ENCODE measurements around the gene YIPF5.
A peak's percentile ranks its signal among the peaks of the same experiment; 100 is the strongest.

Gene YIPF5

DNA sequence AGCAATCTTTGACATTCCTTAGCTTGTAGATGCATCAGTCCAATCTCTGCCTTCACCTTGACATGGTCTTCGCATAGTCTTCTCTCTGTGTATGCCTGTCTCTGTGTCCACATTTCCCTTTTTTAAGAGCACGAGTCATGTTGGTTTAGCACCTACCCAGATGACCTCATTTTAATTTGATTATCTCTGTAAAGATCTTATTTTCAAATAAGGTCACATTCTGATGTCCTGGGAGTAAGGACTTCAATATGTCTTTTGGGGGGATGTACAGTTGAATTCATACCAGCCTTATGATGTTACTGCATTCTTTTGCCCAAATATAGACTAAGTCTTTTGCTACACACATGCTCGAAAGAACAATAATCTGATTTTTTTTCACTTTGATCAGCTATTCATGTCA, 7.1 kb upstream of the YIPF5 start:
- no peak for DNase-seq

DNA sequence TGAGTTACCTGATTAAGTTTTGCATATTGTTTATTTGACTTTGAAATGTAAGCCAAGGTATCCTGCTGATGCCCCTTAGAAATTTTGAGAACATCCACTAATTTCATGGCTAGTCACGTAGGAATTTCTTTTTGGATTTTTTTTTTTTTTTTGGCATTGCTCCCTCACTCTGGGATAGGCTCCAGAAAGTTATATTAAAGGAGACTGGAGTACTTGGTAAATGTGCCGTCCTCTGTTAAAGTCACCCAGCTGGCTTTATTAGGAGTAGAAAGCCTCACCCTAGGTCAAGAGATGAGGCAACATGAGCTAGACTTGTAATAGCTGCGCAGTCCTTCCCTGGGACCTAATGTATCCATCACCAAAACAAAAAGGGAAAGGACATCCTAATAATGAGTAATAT, 3.3 kb upstream of the YIPF5 start:
- DNase-seq, result no peak

DNA sequence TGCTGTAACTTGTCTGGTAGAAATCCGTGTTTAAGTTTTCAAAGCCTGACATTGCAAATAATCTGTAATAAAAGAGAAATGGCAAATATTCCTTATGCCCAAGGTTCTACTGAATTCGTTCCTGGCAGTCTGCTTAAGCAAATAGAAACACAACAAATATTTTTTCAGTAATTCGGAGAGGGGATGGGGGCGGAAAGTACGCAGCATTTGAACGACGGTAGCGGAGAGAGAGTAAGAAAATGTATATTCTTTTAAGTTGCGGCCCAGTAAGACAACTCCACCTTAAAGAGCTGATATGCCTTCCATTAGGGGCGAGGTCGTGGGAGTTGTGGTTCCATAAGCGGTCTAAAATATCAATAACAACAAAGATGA, 569 bp downstream of the YIPF5 start:
- no peak for DNase-seq

DNA sequence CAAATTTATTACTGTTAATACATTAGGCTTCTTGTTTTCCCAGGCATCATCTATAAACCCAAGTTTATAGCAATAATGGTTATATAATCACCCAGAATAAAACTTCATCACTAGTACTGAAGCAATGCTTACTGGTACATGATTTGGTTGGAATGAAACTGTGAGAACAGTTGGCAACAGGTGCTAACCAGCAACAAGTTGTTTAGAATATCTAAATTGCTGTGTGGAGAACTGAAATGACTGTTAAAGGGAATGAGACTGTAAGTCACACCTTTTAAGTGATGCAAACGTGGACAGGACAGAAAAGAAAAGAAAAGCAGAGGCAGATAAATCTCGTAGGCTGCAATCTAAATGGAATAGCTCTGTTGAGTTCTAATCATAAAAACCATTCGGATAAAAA, 2.5 kb downstream of the YIPF5 start:
- no peak for DNase-seq

GRCh38 chr5:144166696-144167095, 3.8 kb downstream of the YIPF5 start:
- DNase-seq, result no peak

- DNase-seq, result no peak
These were observed 7.8 kb downstream of the YIPF5 start for GRCh38 chr5:144162686-144163085.

GRCh38 chr5:144156767-144157171, 13.7 kb downstream of the YIPF5 start:
- DNase-seq, result no peak

- no peak for DNase-seq
These were observed 19.4 kb downstream of the YIPF5 start for GRCh38 chr5:144151026-144151425.

DNA sequence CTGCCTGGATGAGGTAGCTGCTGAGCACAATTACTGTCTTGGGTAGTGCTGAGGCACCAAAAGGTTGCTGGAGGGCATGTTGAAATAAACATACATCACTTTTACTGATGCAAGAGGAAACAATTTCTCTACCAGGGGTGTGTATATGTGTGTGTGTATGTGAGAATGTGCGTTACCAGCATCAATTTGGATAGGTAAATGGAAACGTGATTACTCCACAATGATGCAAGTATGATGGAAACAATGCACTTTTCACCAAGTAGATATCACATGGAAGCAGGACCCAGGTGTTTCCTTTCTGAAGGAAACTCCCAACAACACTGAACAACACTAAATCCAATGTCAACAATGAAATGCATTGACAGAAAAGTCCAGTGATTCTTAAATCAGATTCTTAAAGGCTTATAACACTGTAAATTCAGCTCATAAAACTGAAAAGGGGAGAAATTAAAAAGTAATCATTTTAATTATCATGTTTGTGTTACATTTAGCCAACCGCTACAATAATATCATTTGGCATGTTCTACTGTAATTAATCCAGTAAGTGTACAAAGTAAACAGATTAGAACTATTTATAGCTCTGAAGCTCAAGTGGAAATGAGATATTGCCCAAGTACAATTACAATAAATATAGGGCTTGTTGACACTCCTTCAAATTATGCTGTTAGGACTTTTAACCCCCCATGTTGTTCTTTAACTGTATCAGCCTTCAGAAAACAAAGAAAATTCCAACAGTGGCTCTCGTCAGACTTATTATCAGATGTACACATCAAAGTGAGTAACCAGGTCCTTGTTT, 25.3 kb downstream of the YIPF5 start:
- DNase-seq, result no peak

DNA sequence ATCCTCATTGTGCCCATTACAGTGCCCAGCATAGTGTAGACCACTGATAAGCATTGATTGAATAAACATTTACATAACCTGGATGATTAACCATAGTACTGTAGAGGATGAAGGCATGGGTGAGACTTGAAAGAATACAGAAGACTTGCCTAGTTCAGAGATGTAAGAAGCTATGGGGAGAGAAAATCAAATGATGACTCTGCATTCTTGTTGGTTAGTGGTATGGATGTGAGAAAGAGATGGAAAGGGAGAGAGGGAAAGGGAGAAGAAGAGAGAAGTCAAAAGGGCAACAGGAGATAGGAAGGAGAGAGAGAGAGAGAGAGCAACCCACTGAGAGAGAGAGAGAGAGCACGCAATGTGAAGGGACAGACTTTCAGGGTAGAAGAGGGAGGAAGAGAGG, 26.8 kb downstream of the YIPF5 start:
- DNase-seq, result no peak

- DNase-seq, result no peak
These were observed 27.7 kb downstream of the YIPF5 start for GRCh38 chr5:144142824-144143162.

GRCh38 chr5:144142139-144142823, 28.2 kb downstream of the YIPF5 start:
- DNase-seq, result peak; percentile 16

- no peak for DNase-seq
These were observed 28.9 kb downstream of the YIPF5 start for GRCh38 chr5:144141585-144141984.

- no peak for DNase-seq
These were observed 30.9 kb downstream of the YIPF5 start for GRCh38 chr5:144139586-144139985.

GRCh38 chr5:144135113-144135762, 35.2 kb downstream of the YIPF5 start:
- no peak for DNase-seq

DNA sequence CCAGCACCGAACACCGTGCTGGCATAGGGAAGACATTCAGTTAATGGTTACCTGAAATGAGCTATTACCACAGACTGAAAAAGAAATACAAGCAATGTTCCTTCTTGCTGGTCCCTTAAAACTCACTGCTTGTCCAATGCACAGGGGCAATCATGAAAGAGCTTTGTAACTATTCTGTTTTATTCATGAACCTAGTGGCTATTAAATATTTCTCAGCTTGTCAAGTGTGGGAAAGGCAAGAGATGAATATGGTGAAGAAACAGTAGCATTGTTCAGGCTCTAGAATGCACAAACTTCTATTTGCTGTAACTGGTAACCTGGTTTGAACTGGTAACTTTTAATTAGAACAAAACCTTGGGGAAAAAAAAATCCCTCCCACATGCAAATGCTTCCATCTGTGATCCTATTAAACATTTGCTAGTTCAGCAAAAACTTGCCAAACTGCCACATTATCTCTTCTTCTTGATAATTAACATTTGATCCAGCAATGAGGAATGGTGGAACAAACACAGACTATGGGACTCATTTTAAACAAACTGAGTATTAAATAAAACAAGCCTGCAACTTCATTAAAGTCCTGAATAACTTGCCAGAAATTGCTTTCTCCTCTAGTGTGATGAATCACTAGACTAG, 36.1 kb downstream of the YIPF5 start:
- DNase-seq, result no peak

DNA sequence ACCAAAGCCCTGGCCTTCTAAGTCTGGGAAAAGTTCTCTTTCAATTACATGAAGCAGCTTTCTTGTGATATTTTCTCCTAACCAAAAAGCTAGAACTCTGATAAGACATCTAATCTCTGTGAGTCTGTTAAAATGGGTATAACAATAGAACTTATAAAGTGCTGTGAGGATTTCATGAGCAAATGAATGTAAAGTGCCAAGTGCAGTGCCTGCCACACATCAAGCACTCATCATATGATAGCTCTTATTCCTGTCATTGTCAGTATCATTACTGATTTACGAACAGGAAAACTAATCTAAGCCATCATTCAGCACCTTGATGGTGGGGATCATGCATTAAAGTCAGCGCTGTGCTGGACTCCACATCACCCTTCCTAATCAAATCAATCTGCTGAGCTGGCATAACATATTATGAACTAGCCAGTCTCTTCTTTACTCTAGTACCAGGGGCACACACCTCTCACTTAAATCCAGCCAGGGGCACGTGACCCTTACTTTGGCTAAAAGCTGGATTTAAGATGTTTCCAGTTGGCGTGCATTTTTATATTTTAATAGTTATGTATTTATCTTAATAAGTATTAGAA, 37.3 kb downstream of the YIPF5 start:
- no peak for DNase-seq

DNA sequence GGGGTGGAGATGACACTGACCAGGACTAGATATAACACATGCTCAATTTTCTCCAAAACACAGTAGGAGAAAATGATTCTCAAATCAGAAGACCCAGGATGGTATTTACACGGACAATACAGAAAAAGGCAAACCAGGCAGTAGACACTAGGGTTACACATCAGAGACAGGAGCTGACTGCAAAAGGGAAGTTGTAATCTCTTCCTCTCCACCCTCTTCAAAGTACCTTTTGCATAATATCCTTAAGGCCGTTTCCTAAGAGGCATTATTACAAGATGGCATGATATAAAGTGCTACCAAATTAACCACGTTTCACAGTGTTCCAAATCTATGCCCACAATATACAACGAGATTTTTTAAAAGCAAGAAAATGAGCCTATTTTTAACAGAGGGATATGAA, 39.2 kb downstream of the YIPF5 start:
- DNase-seq, result peak; percentile 3

- DNase-seq, result no peak
These were observed 40.2 kb downstream of the YIPF5 start for GRCh38 chr5:144130306-144130705.

GRCh38 chr5:144128844-144129243, 41.6 kb downstream of the YIPF5 start:
- no peak for DNase-seq

DNA sequence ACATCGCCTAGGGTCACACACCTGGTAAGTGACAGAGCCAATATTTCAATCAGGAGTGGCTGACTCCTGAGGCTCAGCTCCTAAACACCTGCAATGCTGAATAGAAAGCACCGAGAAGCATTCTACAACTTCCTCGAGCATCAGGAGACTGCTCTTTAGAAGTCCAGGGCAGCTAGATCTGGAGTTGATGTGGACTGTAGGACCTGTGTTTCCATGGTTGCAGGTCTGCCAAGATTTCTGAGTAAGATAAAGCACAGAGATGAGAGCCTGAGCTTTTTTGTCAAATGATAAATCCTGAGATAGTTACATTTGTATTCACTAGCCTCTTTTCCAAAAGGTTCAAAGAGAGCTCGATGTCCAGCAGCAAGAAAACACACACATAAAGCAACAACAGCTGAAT, 43.8 kb downstream of the YIPF5 start:
- no peak for DNase-seq

GRCh38 chr5:144125163-144125726, 45.2 kb downstream of the YIPF5 start:
- no peak for DNase-seq

DNA sequence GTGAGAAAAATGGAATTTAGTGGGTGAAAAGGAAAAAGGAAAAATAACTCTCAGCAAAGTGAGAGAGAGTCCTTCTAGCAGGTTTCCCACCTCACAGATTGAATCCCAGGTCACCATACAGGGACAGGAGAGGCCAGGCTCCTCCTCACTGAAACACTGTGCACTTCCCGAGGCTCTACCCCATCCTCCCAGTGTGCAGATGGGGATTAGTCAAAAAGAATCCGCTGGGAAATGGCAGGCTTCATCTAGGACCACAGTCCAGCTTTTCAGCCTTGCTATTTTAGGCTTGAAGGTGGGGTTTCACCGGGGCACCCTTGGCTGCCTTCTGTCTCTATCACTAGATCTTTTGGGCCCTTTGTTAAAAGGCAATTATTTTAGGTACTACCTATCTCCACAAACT, 47.8 kb downstream of the YIPF5 start:
- no peak for DNase-seq
